ENCODE data around the gene RPTOR. TPM values are rescaled to one million over a fixed set of nuclear protein-coding genes. Genes with fewer than 3 reads are reported as not detected.

RPTOR gene
- total RNA-seq, 1 donor from 2014 or later = 19.0 TPM

DNA sequence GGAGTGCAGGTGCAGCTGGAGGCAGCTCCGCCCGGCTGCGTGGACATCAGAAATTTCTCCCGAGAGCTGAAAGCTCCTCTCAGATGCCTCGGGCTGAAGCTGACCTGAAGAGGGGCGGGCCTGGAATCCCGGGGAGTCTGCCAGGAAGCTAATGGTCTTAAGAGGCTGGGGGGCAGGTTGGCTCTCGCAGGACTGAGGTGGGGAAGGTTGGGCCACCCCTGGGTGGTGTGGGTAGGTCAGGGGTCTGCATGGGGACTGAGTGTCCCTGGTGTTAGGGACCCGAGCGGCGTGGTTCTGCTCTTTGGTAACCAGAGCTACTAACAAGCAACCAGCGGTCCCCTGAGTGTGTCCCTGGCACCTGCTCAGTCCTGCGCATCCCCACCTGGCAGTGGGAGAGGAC, 450.5 kb downstream of the RPTOR start:
- intact Hi-C loops (cut with DNase I) = no loop called here
- ATAC-seq (ENCODE audit: poor library complexity) = no peak

DNA sequence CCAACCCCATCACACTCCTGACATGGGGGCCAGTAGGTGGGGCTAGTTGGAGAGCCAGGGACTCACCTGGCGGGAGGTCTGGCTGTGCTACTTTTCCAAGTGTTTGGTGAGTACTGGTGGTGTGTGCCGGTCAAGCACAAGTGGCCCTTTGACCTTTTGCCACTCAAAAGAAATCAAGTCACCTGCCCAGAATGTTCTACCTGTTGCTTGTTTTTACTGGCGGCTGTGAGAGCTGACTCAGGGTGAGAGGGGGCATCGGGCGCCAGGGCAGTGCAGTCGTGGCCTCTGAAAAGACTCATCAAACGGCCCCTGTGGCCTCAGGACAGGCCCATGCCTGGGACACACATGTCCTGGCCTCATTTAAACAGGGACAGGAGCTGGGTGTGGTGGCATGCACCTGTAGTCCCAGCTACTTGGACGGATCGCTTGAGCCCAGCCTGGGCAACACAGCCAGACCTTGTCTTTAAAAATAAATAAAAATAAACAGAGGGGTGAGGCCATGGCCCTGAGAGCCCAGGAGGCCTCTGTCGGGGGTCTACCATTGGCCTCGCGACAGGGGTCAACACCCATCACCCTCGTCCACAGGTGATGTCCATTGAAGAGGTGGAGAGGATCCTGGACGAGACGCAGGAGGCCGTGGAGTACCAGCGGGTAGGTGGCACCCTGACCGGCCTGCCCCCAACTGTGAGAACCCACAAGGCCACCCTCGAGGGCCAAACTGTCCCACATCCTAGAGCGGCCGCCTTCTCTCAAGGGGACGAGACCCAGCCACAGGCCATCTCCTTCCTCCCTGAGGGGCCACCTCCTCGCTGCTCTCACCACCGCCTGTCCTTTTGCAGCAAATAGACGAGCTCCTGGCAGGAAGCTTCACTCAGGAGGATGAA, 452.0 kb downstream of the RPTOR start:
- intact Hi-C loops (cut with DNase I) = no loop called here
- DNase-seq = no peak
- no peak for ATAC-seq (ENCODE audit: poor library complexity)

More for the DNA sequence above, 450.5 kb downstream of the RPTOR start:
- no peak for DNase-seq

DNA sequence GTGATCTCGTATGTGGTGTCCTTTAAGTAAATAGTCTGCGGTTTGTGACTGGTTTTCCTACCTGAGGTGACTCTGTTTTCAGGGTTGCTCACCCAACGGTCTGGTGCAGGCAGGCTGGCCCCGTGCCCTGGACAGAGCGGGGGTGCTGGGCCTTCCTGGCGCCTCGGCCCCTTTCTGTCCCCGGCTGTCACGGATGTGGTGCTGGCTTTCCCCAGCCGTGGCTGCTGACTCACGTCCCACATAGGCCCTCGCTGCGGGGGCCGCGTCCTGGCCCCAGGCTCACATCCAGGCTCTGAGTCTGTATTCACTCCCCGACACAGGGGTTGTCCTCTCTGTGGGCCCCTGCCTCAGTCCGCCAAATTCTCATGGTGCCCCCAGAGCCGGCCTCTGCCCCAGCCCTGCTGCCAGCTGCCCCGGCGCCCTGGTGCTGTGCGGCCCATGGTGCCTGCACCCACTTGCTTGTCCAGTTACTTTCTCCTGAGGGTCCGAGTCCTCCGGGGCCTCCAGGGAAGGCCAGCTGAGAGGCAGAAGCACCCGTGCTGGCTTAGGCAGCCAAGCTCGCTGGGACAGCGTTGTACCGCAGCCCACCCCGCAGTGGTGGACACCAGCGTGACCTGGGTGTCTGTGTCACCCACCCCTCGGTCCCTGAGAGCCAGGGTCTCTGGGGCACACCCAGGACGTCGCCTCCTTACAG, 452.9 kb downstream of the RPTOR start:
- intact Hi-C loops (cut with DNase I) = no loop called here
- DNase-seq = no peak
- no peak for ATAC-seq (ENCODE audit: poor library complexity)

DNA sequence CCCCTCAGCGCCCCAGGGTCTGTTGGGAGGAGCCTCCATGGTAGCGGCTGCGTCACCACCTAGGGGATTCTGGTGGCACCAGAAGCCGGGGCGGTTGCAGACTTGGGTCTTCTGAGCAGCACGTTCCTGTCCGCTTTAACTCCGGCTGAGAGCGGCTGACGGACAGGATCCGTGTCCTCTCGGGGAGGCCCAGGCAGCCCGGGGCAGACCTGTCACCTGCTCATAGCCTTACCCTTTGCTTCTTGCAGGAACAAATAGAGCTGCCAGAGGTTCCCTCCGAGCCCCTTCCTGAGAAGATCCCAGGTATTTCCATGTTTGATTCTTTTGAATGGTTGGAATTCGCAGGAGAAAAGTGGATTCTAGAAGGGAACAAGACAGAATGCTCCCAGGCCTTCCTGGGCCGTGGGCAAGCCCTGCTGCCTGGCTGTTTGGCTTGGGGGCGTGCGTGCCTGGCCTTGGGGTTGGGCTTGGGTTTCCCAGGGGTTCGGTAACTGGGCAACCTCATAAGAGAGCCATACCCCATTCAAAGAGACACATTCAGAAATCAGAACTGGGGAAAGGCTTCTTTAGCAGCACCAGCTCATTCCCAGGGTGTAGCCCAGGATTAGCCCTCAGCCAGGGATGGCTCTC, 453.6 kb downstream of the RPTOR start:
- no peak for ATAC-seq (ENCODE audit: poor library complexity)
- intact Hi-C loops (cut with DNase I) = no loop called here
- no peak for DNase-seq

DNA sequence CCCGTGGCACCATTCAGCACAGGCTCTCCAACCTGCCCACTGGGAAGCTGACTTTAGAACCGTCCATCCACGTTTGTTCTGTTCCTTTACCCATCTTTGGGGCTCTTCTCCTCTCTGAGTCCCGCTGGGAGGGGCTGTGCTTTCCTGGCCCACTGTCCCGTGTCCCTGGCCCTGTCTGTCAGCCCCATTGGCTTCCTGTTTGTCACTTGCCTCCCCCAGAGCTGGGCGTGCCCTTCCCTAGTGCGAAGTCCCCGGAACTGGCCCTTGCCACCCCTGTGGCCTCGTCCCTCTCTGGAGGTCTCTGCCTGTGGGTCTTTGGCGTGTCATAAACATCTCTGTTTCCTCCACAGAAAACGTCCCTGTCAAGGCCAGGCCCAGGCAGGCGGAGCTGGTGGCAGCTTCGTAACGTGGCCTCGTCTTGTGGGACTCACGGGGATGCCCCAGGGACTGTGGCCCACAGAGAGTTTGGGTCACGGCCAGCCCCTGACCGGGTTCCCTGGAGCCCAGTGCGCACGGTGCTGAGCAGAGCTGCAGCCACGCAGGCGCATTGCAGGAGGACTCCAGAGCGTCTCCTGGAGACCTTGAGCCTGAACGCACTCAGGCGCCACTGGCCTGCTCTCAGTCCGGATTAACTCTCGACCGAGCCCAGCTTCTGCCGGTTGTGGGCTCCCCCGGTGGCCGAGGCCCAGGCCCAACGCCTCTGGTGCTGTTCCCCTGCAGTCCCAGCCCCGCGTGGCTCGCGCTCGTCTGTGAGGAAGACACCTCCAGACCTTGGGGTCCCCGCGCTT, 454.3 kb downstream of the RPTOR start:
- intact Hi-C loops (cut with DNase I) = no loop called here
- ATAC-seq (ENCODE audit: poor library complexity) (no peak), DNase-seq (no peak)

DNA sequence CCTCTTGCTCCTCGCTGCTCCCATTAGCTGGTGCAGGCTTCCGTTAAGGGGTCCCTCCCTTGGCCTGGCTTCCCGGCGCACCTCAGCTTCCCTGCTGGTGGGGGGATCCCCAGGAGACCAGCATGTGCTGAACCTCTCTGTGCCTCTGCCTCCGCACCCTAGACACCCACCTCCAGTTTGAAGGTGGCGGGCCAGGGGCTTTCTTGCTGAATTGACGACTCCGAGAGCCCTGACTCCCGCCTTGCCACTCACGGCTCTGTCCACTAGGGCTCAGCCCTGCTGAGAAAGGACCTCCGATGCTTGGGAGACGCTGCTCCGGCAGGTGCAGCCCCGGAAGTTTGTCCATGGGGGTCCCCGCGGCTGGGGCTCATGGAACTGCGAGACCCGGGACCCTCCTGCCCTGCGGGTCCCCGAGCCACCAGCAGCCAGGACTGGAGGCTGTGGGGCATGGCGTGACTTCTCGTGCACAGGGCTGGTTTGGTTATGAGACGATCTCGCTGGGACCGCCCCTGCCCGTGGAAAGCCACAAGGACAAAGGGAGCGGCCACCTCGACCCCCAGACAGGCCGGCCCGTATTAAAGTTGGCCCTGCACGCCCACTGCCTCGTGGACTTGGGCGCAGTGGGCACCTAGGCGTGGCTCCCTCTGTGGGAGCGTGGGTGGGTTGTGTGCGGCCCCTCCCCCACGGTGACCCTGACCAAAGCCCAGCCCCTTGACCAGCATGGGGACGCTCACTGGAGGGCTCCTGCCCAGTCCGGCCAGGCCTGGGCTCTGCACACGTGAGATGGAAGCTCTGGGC, 455.1 kb downstream of the RPTOR start:
- ATAC-seq (ENCODE audit: poor library complexity) (no peak), DNase-seq (no peak)
- intact Hi-C loops (cut with DNase I) = no loop called here

DNA sequence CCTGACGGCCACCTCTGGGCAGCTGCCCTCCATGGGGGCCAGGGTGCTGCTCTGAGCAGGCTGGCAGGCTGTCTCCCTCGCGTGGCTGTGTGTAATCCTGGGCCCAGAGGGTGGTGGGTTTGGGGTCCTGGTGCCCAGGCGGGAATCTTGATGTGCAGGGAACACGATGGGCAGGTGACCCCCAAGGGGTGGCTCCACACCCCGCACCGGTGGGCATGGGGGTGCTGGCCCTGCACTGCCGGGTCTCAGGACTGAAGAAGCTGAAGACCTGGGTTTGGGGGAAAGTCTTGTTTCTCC, 455.6 kb downstream of the RPTOR start:
- DNase-seq (no peak), ATAC-seq (ENCODE audit: poor library complexity) (no peak)
- intact Hi-C loops (cut with DNase I) = no loop called here

DNA sequence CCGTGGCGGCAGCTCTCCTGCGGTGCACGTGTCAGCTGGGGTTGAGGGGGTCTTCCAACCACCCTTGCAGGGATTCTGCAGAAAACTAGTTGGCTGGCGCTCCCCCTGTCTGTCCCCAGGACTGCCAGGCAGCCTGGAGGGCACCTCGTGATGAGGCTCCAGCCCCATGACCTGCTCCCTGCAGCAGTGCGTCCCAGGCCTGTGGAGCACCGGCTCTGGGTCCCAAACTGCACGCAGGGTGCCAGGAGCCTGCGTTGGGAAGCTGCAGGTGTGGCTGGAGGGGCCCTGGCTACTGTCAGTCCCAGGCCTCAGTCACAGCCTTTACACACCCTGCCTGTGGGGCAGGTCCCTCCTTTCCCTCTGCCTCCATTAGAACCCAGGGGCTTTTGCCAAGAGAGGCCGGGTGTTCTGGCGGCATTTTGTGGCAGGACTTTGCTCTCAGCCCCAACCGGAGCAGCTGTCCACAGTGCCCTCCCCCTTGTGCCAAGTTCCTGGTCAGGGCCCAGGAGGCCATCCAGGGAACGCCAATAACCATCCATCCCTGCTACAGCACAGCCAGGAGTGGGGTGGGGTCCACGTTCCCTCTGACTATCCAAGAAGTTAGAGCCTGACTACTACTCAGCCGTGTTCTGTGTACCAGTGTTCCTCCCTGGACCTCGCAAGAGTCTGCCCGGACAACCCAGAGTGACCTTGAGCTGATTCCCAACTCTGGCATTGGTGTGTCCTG, 456.2 kb downstream of the RPTOR start:
- ATAC-seq (ENCODE audit: poor library complexity) = peak; percentile 50
- intact Hi-C loops (cut with DNase I) = no loop called here
- DNase-seq = no peak

DNA sequence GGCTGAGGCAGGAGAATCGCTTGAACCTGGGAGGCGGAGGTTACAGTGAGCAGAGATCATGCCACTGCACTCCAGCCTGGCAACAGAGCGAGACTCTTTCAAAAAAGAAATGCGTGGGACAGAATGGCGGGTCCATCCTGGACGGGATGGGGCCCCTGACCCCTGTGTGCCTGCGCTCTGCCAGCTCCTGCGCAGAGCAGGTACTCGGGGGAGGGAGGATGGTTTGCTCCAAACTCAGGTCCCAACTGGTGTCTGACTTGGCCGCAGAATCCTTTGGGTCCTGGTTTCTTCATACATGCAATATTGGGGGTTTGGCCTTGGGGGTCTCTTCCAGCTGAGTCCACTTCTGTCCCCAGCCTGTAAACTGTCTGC, 457.4 kb downstream of the RPTOR start:
- ATAC-seq (ENCODE audit: poor library complexity) (no peak), DNase-seq (no peak)
- intact Hi-C loops (cut with DNase I) = no loop called here

DNA sequence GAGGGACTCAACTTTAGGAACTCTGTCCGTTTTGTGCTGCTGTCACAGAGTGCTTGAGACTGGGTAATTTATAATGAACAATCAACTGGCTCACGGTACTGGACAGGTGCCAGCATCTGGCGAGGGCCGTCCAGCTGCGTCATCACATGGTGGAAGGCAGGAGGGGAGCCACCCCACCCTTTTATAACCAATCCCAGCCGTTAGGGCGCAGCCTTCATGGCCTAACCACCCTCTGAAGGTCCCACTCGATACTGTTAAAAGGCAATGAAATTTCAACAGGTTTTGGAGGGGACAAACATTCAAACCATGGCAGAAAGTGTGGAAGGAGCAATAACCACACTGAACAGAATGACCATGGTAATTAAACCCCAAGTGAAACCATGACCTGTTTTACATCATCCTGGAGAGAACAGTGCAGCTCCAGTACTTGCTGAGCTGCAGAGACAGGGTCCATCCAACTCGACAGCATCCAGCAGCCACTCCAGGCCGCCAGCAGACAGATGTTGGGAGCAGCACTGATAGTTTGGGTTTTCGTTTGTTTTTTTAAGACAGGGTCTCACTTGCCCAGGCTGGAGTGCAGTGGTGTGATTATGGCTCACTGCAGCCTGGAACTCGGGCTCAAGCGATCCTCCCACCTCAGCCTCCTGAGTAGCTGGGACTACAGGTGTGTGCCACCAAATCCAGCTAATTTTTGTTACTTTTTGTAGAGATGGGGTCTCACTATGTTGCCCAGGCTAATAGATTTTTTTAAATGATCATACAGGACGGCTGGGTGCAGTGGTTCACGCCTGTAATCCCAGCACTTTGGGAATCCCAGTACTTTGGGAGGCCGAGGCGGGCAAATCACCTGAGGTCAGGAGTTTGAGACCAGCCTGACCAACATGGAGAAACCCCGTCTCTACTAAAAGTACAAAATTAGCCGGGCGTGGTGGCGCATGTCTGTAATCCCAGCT, 458.0 kb downstream of the RPTOR start:
- DNase-seq = peak; percentile 83
- ATAC-seq (ENCODE audit: poor library complexity) = peak; percentile 50
- intact Hi-C loops (cut with DNase I) = no loop called here

DNA sequence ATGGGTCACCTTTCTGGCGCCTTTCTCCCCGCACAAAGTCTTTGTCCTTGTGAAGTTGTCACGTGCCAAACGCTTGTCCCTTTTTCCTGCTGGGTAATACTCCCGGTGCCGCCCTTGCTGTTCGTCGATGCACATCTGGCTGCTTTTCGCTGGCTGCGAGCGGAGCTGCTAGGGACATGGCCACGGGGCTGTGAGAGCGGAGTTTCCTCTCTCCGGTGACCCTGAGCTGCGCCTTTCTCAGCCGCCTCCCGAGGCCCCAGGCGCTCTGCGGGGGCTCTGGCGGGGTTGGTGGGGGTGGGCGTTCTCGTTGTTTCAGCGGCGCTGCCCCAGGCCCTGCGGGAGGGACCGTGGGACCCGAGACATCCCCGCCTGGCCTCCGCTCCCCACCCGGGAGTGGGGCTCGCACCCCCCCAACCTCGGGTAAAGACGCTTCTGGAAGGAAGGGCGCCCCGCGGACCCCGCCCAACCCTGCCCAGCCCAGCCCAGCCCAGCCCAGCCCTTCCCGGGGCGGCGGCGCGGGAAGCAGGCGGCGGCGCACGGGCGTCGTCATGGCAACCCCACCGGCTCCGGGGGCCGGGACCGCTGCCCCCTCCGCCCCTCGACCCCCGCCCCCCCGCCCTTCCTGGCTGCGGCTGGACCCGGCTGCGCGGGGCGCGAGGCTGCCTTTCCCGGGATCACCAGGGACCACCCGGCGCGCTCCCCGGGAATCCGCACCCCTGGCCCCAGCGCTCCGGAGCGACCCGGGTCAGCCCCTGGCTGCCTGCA, 459.3 kb downstream of the RPTOR start:
- no peak for ATAC-seq (ENCODE audit: poor library complexity)
- no peak for DNase-seq

DNA sequence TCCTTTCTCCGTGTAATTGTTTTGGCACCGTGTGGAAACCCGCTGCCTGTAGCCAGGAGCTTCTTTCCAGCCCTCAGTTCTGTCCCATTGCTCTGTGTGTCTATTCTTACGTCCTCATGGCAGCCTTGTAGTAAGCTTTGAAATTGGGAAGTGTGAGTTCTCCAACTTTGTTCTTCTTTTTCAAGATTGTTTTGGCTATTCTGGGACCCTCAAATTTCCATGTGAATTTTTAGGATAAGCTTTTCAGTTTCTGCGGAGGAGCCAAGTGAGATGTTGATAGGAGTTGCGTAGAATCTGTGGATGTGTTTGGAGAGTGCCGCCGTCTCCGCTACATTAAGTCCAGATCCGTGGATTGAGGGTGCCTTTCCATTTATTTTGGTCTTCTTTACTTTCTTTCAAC, 462.3 kb downstream of the RPTOR start:
- intact Hi-C loops (cut with DNase I) = no loop called here
- DNase-seq (no peak), ATAC-seq (ENCODE audit: poor library complexity) (no peak)

More for the DNA sequence above, 459.3 kb downstream of the RPTOR start:
- intact Hi-C loops (cut with DNase I) = no loop called here

DNA sequence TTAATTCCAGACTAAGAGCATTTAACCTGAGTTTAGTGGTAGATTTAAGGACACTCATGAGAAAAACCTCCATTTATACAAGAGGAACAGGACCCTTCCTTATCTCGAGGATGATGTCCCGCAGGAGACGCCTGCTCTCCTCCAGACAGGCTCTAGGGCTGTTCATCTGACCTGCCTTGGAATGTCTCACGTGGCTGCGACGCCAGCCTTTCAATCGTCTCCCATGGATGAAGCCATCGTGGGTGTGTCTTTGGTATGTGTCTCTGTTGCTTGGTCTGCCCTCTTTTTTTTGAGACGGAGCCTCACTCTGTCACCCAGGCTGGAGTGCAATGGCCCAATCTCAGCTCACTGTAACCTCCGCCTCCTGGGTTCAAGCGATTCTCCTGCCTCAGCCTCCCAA, 463.5 kb downstream of the RPTOR start:
- no peak for ATAC-seq (ENCODE audit: poor library complexity)
- intact Hi-C loops (cut with DNase I) = no loop called here
- no peak for DNase-seq

DNA sequence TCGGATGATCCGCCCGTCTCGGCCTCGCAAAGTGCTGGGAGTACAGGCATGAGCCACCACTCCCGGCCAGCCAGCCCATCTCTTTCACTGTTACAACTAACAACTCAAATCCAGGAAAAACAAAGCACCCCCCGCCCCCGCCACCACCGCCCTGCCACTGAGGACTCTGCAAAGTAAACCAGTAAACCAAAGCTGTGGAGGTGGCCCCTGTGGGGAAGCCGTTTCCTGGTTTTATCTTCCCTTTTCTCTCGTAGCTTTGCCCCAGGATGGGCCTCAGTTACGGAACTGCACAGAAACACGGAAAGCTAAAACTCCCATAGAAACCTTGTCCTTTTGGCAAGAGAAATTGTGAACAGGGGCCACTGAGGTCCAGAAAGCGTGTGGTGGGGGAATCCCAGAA, 464.5 kb downstream of the RPTOR start:
- DNase-seq (no peak), ATAC-seq (ENCODE audit: poor library complexity) (no peak)
- intact Hi-C loops (cut with DNase I) = no loop called here

DNA sequence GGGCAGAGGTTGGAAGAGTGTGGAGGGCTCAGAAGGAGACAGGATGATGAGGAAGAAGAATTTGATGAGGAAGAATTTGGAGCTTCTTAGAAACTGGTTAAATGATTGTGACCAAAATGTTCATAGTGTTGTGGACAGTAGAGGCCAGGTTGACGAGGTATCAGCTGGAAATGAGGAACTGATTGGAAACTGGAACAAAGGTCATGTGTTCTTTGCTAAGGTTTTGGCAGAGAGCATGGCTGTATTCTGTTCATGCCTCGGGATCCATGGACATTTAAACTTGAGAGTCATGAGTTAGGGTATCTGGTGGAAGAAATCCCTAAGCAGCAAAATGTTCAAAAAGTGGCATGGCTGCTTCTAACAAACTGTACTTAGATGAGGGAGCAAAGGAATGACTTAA, 466.3 kb downstream of the RPTOR start:
- intact Hi-C loops (cut with DNase I) = no loop called here
- ATAC-seq (ENCODE audit: poor library complexity) (no peak), DNase-seq (no peak)

DNA sequence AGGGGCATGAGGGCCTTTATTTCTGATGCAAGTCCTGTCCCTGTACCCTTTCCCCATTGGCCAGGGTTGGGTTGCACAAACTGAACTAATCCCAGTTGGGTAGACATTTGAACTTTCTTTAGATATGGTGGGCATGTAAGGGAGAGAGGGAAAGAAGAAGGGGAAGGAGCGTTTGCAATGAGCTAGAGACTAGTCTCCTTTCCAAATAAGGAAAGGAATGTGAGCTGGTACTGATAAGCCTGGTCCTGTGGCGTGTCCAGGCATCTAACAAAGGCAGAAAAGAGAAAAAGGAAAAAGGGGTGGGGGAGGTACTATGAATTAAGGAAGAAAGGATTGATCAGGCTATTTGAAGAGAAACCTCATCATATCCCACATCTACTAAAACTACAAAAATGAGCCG, 467.3 kb downstream of the RPTOR start:
- intact Hi-C loops (cut with DNase I) = no loop called here
- ATAC-seq (ENCODE audit: poor library complexity) = no peak
- no peak for DNase-seq

All from Right ventricle myocardium superior (tissue), 1 donor.